Caco-2 (cell line): Measurements from ENCODE around the gene PCED1A. TPM values are rescaled to one million over a fixed set of nuclear protein-coding genes. Genes with fewer than 3 reads are reported as not detected.

Source experiments
- BruUV-seq: library from RNA; stranded (reverse); fragments of 400-500 nt; replicated peaks from 2 replicates; lab custom pipeline; 2021; lab: Mats Ljungman, UMichigan
- CTCF ChIA-PET: fragments of 300-600 bp; sonication (Branson Sonifier 250); formaldehyde crosslinking; loops from one replicate; lab custom pipeline; 2022; ENCODE audit warnings: antibody characterized with exemption; lab: Charles Lee
- POLR2A ChIA-PET: fragments of 300-600 bp; sonication (Branson Sonifier 250); formaldehyde crosslinking; loops from one replicate; lab custom pipeline; 2022; ENCODE audit warnings: antibody characterized with exemption; lab: Charles Lee
- DNase-seq, 2 experiments: peaks; one replicate each; pipeline versions ENCODE4 v3.0.0 to v3.0.0-alpha.2; 2020 to 2022
- H3K27me3 ChIP-seq: replicated peaks from 2 replicates; pipeline ENCODE4 v1.6.0; 2011; ENCODE audit warnings: low read length; ENCODE audit not compliant: control insufficient read depth, insufficient read depth
- H3K36me3 ChIP-seq: 2 replicates; pipeline ENCODE4 v1.5.1; 2011; ENCODE audit warnings: low read length; ENCODE audit not compliant: control insufficient read depth, insufficient read depth
- H3K4me1 ChIP-seq: fragments of 250-450 bp; sonication (Bioruptor Pico); 2 replicates; pipeline ENCODE4 v1.5.1; 2020; ENCODE audit warnings: mild to moderate bottlenecking
- H3K4me3 ChIP-seq: 2 replicates; pipeline ENCODE4 v1.5.1; 2011; ENCODE audit warnings: low read depth, mild to moderate bottlenecking, control low read depth, low read length
- H3K9me3 ChIP-seq: fragments of 250-450 bp; sonication (Bioruptor Pico); 2 replicates; pipeline ENCODE4 v1.5.1; 2020; ENCODE audit warnings: mild to moderate bottlenecking, moderate library complexity
- H3K27ac Mint-ChIP-seq: one replicate; pipeline ENCODE4 v1.8.0; 2022; ENCODE audit warnings: mixed read lengths; ENCODE audit not compliant: unreplicated experiment
- H3K27me3 Mint-ChIP-seq: one replicate; pipeline ENCODE4 v1.8.0; 2022; ENCODE audit warnings: mixed read lengths; ENCODE audit not compliant: insufficient read depth, unreplicated experiment
- H3K36me3 Mint-ChIP-seq: one replicate; pipeline ENCODE4 v1.8.0; 2022; ENCODE audit warnings: mild to moderate bottlenecking, mixed read lengths; ENCODE audit not compliant: insufficient read depth, unreplicated experiment
- H3K4me1 Mint-ChIP-seq: one replicate; pipeline ENCODE4 v1.8.0; 2022; ENCODE audit warnings: low read depth, mixed read lengths; ENCODE audit not compliant: unreplicated experiment
- H3K4me3 Mint-ChIP-seq: one replicate; pipeline ENCODE4 v1.8.0; 2022; ENCODE audit warnings: mild to moderate bottlenecking, moderate library complexity, mixed read lengths; ENCODE audit not compliant: unreplicated experiment
- H3K9me3 Mint-ChIP-seq: one replicate; pipeline ENCODE4 v1.8.0; 2022; ENCODE audit warnings: mixed read lengths; ENCODE audit not compliant: unreplicated experiment
- CTCF ChIP-seq, 2 experiments: fragments of 200-600 bp in 1 of 2; IDR thresholded peaks; 1 replicate in 1 of 2; 2 replicates in 1 of 2; pipeline versions ENCODE4 v1.5.1 to v1.8.0; 2011 to 2022; ENCODE audit warnings: antibody characterized with exemption in 1 of 2, control low read depth in 1 of 2, inconsistent platforms in 1 of 2, low read depth in 1 of 2, low read length in 1 of 2, mild to moderate bottlenecking in 1 of 2, moderate library complexity in 1 of 2; ENCODE audit not compliant: insufficient read depth in 1 of 2, severe bottlenecking in 1 of 2, unreplicated experiment in 1 of 2
- intact Hi-C: fragments of 100-400 bp; cut with micrococcal nuclease; formaldehyde crosslinking; loops from one replicate; pipeline ENCODE4 v1.10.0; 2022; ENCODE audit not compliant: unreplicated experiment
- total RNA-seq: library from RNA; stranded (reverse); gene quantifications from 2 replicates; pipeline ENCODE4 v1.2.3, GENCODE V29; 2022

The PCED1A gene
- total RNA-seq, 1 experiment from 2014 or later = 43.9 TPM

DNA sequence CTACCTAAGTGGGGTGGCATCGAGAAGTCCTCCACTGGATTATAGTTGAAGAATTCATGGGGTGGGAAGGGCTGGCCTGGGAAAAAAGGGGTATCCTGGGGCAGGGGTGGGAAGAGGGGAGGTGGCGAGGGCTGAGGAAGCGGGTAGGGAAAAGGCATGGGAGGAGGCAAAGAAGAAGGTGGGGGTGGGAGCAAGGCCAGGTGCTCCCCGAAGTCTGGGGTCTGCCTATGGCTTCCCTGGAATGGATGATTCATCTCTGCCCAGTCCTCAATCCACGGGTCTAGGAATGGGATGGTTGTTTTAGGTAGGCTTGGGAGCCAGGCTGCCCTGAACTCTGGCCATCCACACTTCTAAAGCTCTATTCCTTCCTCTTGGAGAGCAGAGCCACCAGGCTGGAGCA is 4.4 kb downstream of the PCED1A start:
- TF ChIP-seq CTCF (IDR thresholded peaks at IDR 0.05; ENCODE audit: insufficient read depth in 1 of 2, low read depth in 1 of 2, low read length in 1 of 2, severe bottlenecking in 1 of 2, unreplicated experiment in 1 of 2) = no peak
- Mint-ChIP-seq H3K9me3 (no peaks in the 10 kb centered on the region), H3K27me3 (no peaks in the 10 kb centered on the region), H3K4me1 (peaks cover 7% of the 10 kb centered on the region), H3K36me3 (peaks cover 24% of the 10 kb centered on the region), H3K27ac (no peak overlapping the region), H3K4me3 (no peak overlapping the region)
- Histone ChIP-seq H3K9me3 (no peaks in the 10 kb centered on the region), H3K27me3 (no peaks in the 10 kb centered on the region), H3K4me1 (peaks cover 8% of the 10 kb centered on the region; the same call in 1 of the 2 replicates), H3K36me3 (peaks cover 4% of the 10 kb centered on the region), H3K4me3 (no peak overlapping the region)
- CTCF ChIA-PET = no interaction called here
- POLR2A ChIA-PET = no interaction called here
- DNase-seq = no peak
- BruUV-seq = TSS peak; percentile 4
- intact Hi-C loops = no loop called here

- CTCF ChIA-PET = no interaction called here
- Histone ChIP-seq H3K4me1 (peaks cover 8% of the 10 kb centered on the region; the same call in 1 of the 2 replicates), H3K4me3 (no peak overlapping the region), H3K9me3 (no peaks in the 10 kb centered on the region), H3K36me3 (peaks cover 4% of the 10 kb centered on the region), H3K27me3 (no peaks in the 10 kb centered on the region)
- Mint-ChIP-seq H3K4me1 (peaks cover 7% of the 10 kb centered on the region), H3K36me3 (peaks cover 21% of the 10 kb centered on the region), H3K27ac (no peak overlapping the region), H3K4me3 (no peak overlapping the region), H3K9me3 (no peaks in the 10 kb centered on the region), H3K27me3 (no peaks in the 10 kb centered on the region)
- TF ChIP-seq CTCF (IDR thresholded peaks at IDR 0.05; ENCODE audit: insufficient read depth in 1 of 2, low read depth in 1 of 2, low read length in 1 of 2, severe bottlenecking in 1 of 2, unreplicated experiment in 1 of 2) = no peak
- no TSS peak for BruUV-seq
- no peak for DNase-seq
- intact Hi-C loops = no loop called here
- POLR2A ChIA-PET = no interaction called here
These were observed 5.1 kb downstream of the PCED1A start for GRCh38 chr20:2835331-2835796.

- Mint-ChIP-seq H3K27ac (no peak overlapping the region), H3K9me3 (no peaks in the 10 kb centered on the region), H3K4me3 (no peak overlapping the region), H3K4me1 (peaks cover 5% of the 10 kb centered on the region), H3K27me3 (no peaks in the 10 kb centered on the region), H3K36me3 (peaks cover 13% of the 10 kb centered on the region)
- TF ChIP-seq CTCF (IDR thresholded peaks at IDR 0.05; ENCODE audit: insufficient read depth in 1 of 2, low read depth in 1 of 2, low read length in 1 of 2, severe bottlenecking in 1 of 2, unreplicated experiment in 1 of 2) = no peak
- intact Hi-C loops = no loop called here
- Histone ChIP-seq H3K36me3 (peaks cover 4% of the 10 kb centered on the region), H3K4me3 (no peak overlapping the region), H3K4me1 (peaks cover 4% of the 10 kb centered on the region; the same call in 1 of the 2 replicates), H3K9me3 (no peaks in the 10 kb centered on the region), H3K27me3 (no peaks in the 10 kb centered on the region)
- no TSS peak for BruUV-seq
- ChIA-PET CTCF (no interaction called here), POLR2A (interaction anchor here (0.5 to 0.6 kb wide), 3 partner anchors 38 to 299 kb away, joined by 3 to 4 read pairs (median 3); no protein-coding TSS in a partner anchor)
- DNase-seq = no peak
These were observed 5.9 kb downstream of the PCED1A start for GRCh38 chr20:2834401-2835110.
